ENCODE results near the gene OR11H7. TPM values are rescaled to one million over a fixed set of nuclear protein-coding genes. Genes with fewer than 3 reads are reported as not detected.

Gene OR11H7
- total and polyA plus RNA-seq, 9 of the 15 experiments (the other 6 are each of a cell fraction or from before 2014, with no cell fraction given) = not detected

GRCh38 chr14:20195911-20196310 lies 32.9 kb upstream of the OR11H7 start (continued):
- no peak for TF ChIP-seq MCM2 (IDR thresholded peaks at IDR 0.05; ENCODE audit: low read depth)
- no peak for TF ChIP-seq SIN3A (IDR thresholded peaks at IDR 0.05; ENCODE audit: borderline replicate concordance in 2 of 2, control insufficient read depth in 1 of 2, low read depth in 2 of 2, low read length in 2 of 2)
- TF ChIP-seq MAFK (IDR thresholded peaks at IDR 0.05; ENCODE audit: low read length) = no peak
- TF ChIP-seq, protein P1, sequence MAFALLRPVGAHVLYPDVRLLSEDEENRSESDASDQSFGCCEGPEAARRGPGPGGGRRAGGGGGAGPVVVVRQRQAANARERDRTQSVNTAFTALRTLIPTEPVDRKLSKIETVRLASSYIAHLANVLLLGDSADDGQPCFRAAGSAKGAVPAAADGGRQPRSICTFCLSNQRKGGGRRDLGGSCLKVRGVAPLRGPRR (CRISPR knock-in tag; IDR thresholded peaks at IDR 0.05) = no peak
- no peak for TF ChIP-seq SNRNP70 (optimal IDR thresholded peaks at IDR 0.05; ENCODE audit: low read depth, low read length)
- TF ChIP-seq PCBP2 (IDR thresholded peaks at IDR 0.05; ENCODE audit: low read depth, low read length, poor library complexity, severe bottlenecking) = no peak
- TF ChIP-seq ZNF12 (CRISPR knock-in tag; IDR thresholded peaks at IDR 0.05) = no peak
- TF ChIP-seq NFIC (IDR thresholded peaks at IDR 0.05) = no peak
- TF ChIP-seq RAD21 (CRISPR knock-in tag; conservative IDR thresholded peaks at IDR 0.05 in 1 of 2, IDR thresholded peaks at IDR 0.05 in 1 of 2) = peak; percentile 44 to 72

DNA sequence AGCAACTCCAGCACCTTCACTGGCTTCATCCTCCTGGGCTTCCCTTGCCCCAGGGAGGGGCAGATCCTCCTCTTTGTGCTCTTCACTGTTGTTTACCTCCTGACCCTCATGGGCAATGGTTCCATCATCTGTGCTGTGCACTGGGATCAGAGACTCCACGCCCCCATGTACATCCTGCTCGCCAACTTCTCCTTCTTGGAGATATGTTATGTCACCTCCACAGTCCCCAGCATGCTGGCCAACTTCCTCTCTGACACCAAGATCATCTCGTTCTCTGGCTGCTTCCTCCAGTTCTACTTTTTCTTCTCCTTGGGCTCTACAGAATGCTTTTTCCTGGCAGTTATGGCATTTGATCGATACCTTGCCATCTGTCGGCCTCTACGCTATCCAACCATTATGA lies 31.3 kb upstream of the OR11H7 start:
- intact Hi-C loops (cut with micrococcal nuclease) = no loop called here
- no peak for FAIRE-seq
- DNase-seq (ENCODE audit: extremely low read depth in 1 of 4, low spot score in 3 of 4) = no peak
- ChIA-PET CTCF (ENCODE audit: low intra/inter-chr PET ratio) (no interaction called here), POLR2A (interaction anchor here (0.6 kb wide), 1 partner anchor 20 kb away, joined by 3 read pairs; no protein-coding TSS in a partner anchor)
- Histone ChIP-seq H3K36me3 (ENCODE audit: control insufficient read depth, insufficient read depth, low read length) (no peaks in the 10 kb centered on the region), H3K4me2 (ENCODE audit: insufficient read depth, low read length) (no peak overlapping the region), H4K20me1 (replicated peaks; ENCODE audit: control insufficient read depth, insufficient read depth, low read length) (no peaks in the 10 kb centered on the region), H3K79me2 (ENCODE audit: control insufficient read depth, insufficient read depth, low read length) (no peaks in the 10 kb centered on the region), H3K9me3 (replicated peaks; ENCODE audit: control insufficient read depth, insufficient read depth, low read depth, low read length) (no peaks in the 10 kb centered on the region), H3K4me1 (replicated peaks in 1 of 2; ENCODE audit: control insufficient read depth in 2 of 2, insufficient read depth in 2 of 2, low read length in 2 of 2) (peaks cover 4 to 11% of the 10 kb centered on the region in 2 experiments; a peak in 3 of 5 replicates), H3K9me1 (ENCODE audit: control insufficient read depth, insufficient read depth, low read length) (no peaks in the 10 kb centered on the region), H3K9ac (ENCODE audit: insufficient read depth in 1 of 2, low read depth in 2 of 2, low read length in 2 of 2) (no peak overlapping the region), H3K27me3 (ENCODE audit: control insufficient read depth in 2 of 2, insufficient read depth in 2 of 2, low read length in 2 of 2) (no peaks in the 10 kb centered on the region), H3K27ac (ENCODE audit: extremely low read depth, low read depth, low read length) (no peak overlapping the region), H2AFZ (ENCODE audit: low read depth, low read length) (0 out of 2 replicates have a peak overlapping the region, but pooled peaks have one; percentile 16), H3K4me3 (no peak overlapping the region)
- no peak for TF ChIP-seq ZNF274 (IDR thresholded peaks at IDR 0.05; ENCODE audit: borderline replicate concordance, low read depth, low read length)
- TF ChIP-seq SPI1 (IDR thresholded peaks at IDR 0.05; ENCODE audit: borderline replicate concordance, low read depth, low read length) = peak; percentile 18; the same call in 1 of the 2 replicates
- TF ChIP-seq ZNF449 (CRISPR knock-in tag; IDR thresholded peaks at IDR 0.05) = no peak
- WGBS (ENCODE audit: insufficient coverage, low coverage, missing lambda C conversion rate) = 83% methylated on average over 5 of the region's 6 CpGs
- no peak for ATAC-seq
- BruUV-seq (replicated peaks) = no TSS peak
- in situ Hi-C loops (cut with MboI) = no loop called here
